Naive thymus-derived CD8-positive, alpha-beta T cell (primary cell): ENCODE measurements around the gene SLC39A11. TPM values are rescaled to one million over a fixed set of nuclear protein-coding genes. Genes with fewer than 3 reads are reported as not detected.
"Not testable (repeated sequence)": the region's sequence is repeated elsewhere in the genome, so short reads cannot be mapped to it uniquely, and the experiment has no call there.

Experiments used
- ATAC-seq, 2 donors: fragments of 150-1000 bp; cut with Tn5 transposase in 1 of 2; sonication (Bioruptor Pico), chemical (Tn5 transposase) in 1 of 2; 1 replicate in 1 of 2; 2 replicates in 1 of 2; pipeline ENCODE4 v1.10.0; 2021; ENCODE audit warnings: mild to moderate bottlenecking in 2 of 2, moderate library complexity in 2 of 2
- POLR2A ChIA-PET: fragments of 350-600 bp; sonication (Branson Sonifier 250); formaldehyde crosslinking; loops from one replicate; lab custom pipeline; 2021; ENCODE audit warnings: antibody characterized with exemption; lab: Charles Lee
- DNase-seq, 10 donors: peaks; one replicate each; pipeline versions ENCODE4 v3.0.0 to v3.0.0-alpha.2; 2020 to 2022
- H3K27ac Mint-ChIP-seq, 10 donors: one replicate each; pipeline ENCODE4 v1.8.0; 2020 to 2022; ENCODE audit warnings: mild to moderate bottlenecking in 10 of 10, mixed read lengths in 10 of 10, moderate library complexity in 4 of 10, inconsistent platforms in 1 of 10
- H3K27me3 Mint-ChIP-seq, 5 donors: one replicate each; pipeline ENCODE4 v1.8.0; 2021 to 2022; ENCODE audit warnings: mixed read lengths in 5 of 5
- H3K36me3 Mint-ChIP-seq, 3 donors: one replicate each; pipeline ENCODE4 v1.8.0; 2020 to 2022; ENCODE audit warnings: mixed read lengths in 3 of 3, mild to moderate bottlenecking in 2 of 3, inconsistent platforms in 1 of 3
- H3K4me1 Mint-ChIP-seq, 4 donors: one replicate each; pipeline ENCODE4 v1.8.0; 2021 to 2022; ENCODE audit warnings: mixed read lengths in 4 of 4
- H3K4me3 Mint-ChIP-seq, 10 donors: one replicate each; pipeline ENCODE4 v1.8.0; 2020 to 2022; ENCODE audit warnings: mild to moderate bottlenecking in 10 of 10, mixed read lengths in 10 of 10, moderate library complexity in 6 of 10, inconsistent platforms in 1 of 10
- H3K9me3 Mint-ChIP-seq, 9 donors: one replicate each; pipeline ENCODE4 v1.8.0; 2020 to 2022; ENCODE audit warnings: mixed read lengths in 9 of 9, mild to moderate bottlenecking in 3 of 9, inconsistent platforms in 1 of 9, moderate library complexity in 1 of 9
- polyA plus RNA-seq, 3 donors: library from polyadenylated mRNA; unstranded; fragments of 300-500 nt; fragmentation: Illumina TruSeq; gene quantifications; one replicate each; pipeline ENCODE4 v1.2.3, GENCODE V29; 2021
- total RNA-seq, 8 experiments: library from RNA in 2 of 8; stranded (reverse) in 2 of 8; gene quantifications; one replicate each; pipeline ENCODE4 v1.2.3 and lab custom pipeline; 2021 to 2026

SLC39A11 gene
- total and polyA plus RNA-seq, 5 experiments from 2014 or later = 6.2 to 14.4 (median 10.3) TPM

GRCh38 chr17:72778169-72779151, 314.0 kb downstream of the SLC39A11 start:
- Mint-ChIP-seq H3K9me3 (peaks cover 0 to 3% (median 0%) of the 10 kb centered on the region in 9 donors), H3K27me3 (no peaks in the 10 kb centered on the region), H3K4me3 (no peak overlapping the region), H3K4me1 (no peaks in the 10 kb centered on the region), H3K36me3 (peaks cover 0 to 24% (median 14%) of the 10 kb centered on the region in 3 donors), H3K27ac (no peak overlapping the region)
- no peak for DNase-seq
- POLR2A ChIA-PET = no interaction called here
- ATAC-seq = no peak

DNA sequence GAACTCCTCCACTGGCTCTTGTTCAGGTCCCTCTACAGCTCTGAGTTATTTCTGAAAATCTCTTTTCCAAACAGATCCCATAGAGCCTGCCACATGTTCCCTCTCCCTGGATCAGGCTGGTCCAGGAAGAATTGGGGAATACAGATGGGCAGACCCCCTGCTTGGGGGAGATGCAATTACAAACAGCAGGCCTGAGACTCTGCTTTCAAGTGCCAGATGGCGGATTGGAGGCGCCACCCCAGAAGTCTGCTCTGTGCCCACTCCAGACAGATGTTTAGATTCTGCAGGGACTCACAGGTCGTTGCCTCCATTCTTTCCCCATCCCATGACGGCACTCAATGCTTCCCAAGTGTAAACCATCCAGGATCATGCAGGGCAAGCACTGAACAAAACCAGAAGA, 316.6 kb downstream of the SLC39A11 start:
- Mint-ChIP-seq H3K27ac (no peak overlapping the region), H3K4me1 (peaks cover 0 to 1% (median 0%) of the 10 kb centered on the region in 4 donors), H3K9me3 (peaks cover 0 to 8% (median 0%) of the 10 kb centered on the region in 9 donors), H3K4me3 (no peak overlapping the region), H3K36me3 (peaks cover 12 to 32% (median 20%) of the 10 kb centered on the region in 3 donors), H3K27me3 (no peaks in the 10 kb centered on the region)
- ATAC-seq (no peak), DNase-seq (no peak)
- POLR2A ChIA-PET = no interaction called here

DNA sequence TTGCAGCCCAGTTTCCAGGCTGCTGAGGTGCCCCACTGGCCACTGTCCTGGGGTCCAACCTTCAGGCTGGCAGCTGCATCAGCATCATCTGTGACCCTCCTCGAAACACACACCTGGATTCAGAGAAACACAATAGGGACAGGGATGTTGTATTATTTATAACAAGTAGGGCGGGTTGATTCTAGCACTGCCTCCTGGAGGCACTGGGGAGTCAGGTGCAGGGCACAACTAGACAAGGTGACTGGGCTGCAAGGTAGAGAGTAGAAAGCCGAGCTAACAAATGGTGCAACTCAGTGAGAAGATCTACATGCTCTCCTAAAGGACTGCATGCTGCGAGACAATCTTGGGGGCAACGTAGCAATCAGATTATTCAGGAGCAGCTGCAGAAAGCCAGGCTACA, 317.3 kb downstream of the SLC39A11 start:
- no peak overlapping the region for H3K27ac Mint-ChIP-seq
- H3K4me1 Mint-ChIP-seq = peaks cover 0 to 1% (median 0%) of the 10 kb centered on the region in 4 donors
- peaks cover 0 to 8% (median under 1%) of the 10 kb centered on the region in 9 donors for H3K9me3 Mint-ChIP-seq
- peaks cover 17 to 36% (median 20%) of the 10 kb centered on the region in 3 donors for H3K36me3 Mint-ChIP-seq
- H3K4me3 Mint-ChIP-seq = no peak overlapping the region
- H3K27me3 Mint-ChIP-seq = no peaks in the 10 kb centered on the region
- DNase-seq = no peak
- POLR2A ChIA-PET = no interaction called here
- no peak for ATAC-seq

DNA sequence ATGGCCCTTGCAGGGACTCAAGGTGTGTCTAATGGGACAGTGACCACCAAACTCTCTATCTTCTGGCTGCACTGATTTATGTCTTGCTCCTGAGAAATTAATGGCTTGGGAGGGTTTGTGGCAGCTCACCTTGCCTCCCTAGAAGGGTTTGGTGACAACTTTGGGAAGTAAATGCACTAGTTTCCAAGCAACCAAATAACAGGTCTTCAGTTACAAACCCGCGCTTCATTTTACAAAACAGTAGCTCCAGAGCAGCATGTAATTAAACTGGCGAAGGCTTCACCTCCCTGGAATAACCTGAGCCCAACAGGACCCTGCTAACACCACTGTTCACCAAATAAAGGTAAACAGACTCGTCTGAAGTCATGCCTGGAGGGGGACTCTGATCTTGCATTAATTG, 318.3 kb downstream of the SLC39A11 start:
- Mint-ChIP-seq H3K4me1 (peaks cover 0 to 1% (median 0%) of the 10 kb centered on the region in 4 donors), H3K27ac (no peak overlapping the region)
- POLR2A ChIA-PET = no interaction called here

DNA sequence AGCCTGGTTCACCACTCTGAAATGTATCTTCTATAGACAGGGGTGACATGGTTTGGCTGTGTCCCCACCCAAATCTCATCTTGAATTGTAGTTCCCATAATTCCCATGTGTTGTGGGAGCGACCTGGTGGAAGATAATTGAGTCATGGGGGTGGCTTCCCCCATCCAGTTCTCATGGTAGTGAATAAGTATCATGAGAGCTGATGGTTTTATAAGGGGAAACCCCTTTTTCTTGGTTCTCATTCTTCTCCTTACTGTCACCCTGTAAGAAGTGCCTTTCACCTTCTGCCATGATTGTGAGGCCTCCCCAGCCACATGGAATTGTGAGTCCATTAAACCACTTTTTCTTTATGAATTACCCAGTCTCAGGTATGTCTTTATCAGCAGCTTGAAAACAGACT, 319.3 kb downstream of the SLC39A11 start:
- H3K36me3 Mint-ChIP-seq = peaks cover 21 to 33% (median 23%) of the 10 kb centered on the region in 3 donors

More for the DNA sequence above, 318.3 kb downstream of the SLC39A11 start:
- no peak for DNase-seq
- peaks cover 20 to 39% (median 21%) of the 10 kb centered on the region in 3 donors for H3K36me3 Mint-ChIP-seq
- H3K9me3 Mint-ChIP-seq = peaks cover 0 to 9% (median 2%) of the 10 kb centered on the region in 9 donors
- no peak overlapping the region for H3K4me3 Mint-ChIP-seq
- no peaks in the 10 kb centered on the region for H3K27me3 Mint-ChIP-seq
- no peak for ATAC-seq

DNA sequence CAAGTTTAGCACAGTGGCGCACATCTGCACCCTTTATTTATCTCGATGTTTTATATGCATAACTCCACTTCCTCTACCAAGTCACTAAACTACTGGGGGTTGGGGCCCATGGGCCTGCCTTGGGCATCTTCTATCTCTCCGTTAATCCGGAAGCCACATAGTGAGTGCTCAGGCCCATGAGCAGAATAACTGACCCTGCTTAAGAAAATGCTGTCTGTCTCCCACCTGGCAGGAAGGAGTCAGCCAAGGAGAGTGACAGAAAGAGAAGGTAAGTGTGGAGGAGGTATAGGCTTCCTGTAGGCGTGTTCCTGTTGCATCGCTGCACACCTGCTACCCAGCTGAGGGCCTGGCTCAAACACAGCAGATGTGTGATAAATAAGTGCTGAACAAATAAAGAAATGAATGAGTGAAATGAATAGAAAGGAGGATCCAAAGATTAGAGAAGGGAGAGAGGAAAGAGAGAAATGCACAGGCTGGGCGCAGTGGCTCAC, 320.1 kb downstream of the SLC39A11 start:
- no peak for ATAC-seq
- no peak for DNase-seq
- Mint-ChIP-seq H3K27me3 (no peaks in the 10 kb centered on the region), H3K27ac (no peak overlapping the region), H3K4me1 (peaks cover 0 to 3% (median 0%) of the 10 kb centered on the region in 4 donors), H3K4me3 (no peak overlapping the region), H3K9me3 (peaks cover 0 to 9% (median 2%) of the 10 kb centered on the region in 9 donors), H3K36me3 (peaks cover 21 to 31% (median 21%) of the 10 kb centered on the region in 3 donors)
- POLR2A ChIA-PET = no interaction called here

More for the DNA sequence above, 319.3 kb downstream of the SLC39A11 start:
- H3K27me3 Mint-ChIP-seq, H3K27ac Mint-ChIP-seq, POLR2A ChIA-PET, H3K4me3 Mint-ChIP-seq, H3K9me3 Mint-ChIP-seq, ATAC-seq, H3K4me1 Mint-ChIP-seq, DNase-seq: not testable (repeated sequence)

GRCh38 chr17:72771734-72772133, 320.8 kb downstream of the SLC39A11 start:
- H3K36me3 Mint-ChIP-seq = peaks cover 21 to 31% (median 21%) of the 10 kb centered on the region in 3 donors
- no peak for DNase-seq
- H3K27ac Mint-ChIP-seq = no peak overlapping the region
- POLR2A ChIA-PET = no interaction called here
- no peak for ATAC-seq
- peaks cover 0 to 6% (median 0%) of the 10 kb centered on the region in 4 donors for H3K4me1 Mint-ChIP-seq
- H3K27me3 Mint-ChIP-seq = no peaks in the 10 kb centered on the region
- H3K4me3 Mint-ChIP-seq = no peak overlapping the region
- H3K9me3 Mint-ChIP-seq = peaks cover 0 to 9% (median 2%) of the 10 kb centered on the region in 9 donors

DNA sequence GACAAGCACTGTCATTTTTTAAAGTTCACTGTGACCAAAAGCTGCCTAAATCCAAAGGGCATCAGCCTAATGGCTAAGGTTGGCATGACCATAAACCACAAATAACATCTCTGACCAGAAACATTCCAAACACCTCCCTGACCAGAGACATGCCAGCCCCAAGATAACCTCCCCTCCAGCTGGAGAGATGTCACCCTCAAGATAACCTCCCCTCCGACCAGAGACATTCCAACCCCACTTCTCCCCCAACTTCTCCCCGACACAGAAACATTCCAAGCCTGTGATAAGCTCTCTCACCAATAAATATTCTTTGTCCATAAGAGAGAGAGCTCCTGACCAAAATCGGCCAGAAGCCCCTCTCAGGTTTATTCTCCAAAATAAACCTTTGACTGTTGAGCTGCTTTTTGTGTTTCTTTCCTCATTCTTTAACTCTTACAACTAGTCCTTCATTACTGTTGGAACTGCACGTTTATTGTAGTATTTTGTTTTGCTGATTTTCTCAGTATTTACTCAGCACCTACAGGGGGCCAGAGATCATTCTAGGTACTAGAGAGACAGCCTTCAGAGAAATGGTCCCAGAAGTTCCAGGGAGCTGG, 325.6 kb downstream of the SLC39A11 start:
- H3K27me3 Mint-ChIP-seq = no peaks in the 10 kb centered on the region
- POLR2A ChIA-PET = no interaction called here
- DNase-seq (no peak), ATAC-seq (no peak)
- H3K4me3 Mint-ChIP-seq = no peak overlapping the region
- H3K36me3 Mint-ChIP-seq = peaks cover 6 to 15% (median 13%) of the 10 kb centered on the region in 3 donors
- peak overlapping the region in 1 of 10 donors; percentile 58 for H3K27ac Mint-ChIP-seq
- peaks cover 0 to 7% (median 0%) of the 10 kb centered on the region in 4 donors for H3K4me1 Mint-ChIP-seq
- H3K9me3 Mint-ChIP-seq = peaks cover 0 to 9% (median under 1%) of the 10 kb centered on the region in 9 donors

DNA sequence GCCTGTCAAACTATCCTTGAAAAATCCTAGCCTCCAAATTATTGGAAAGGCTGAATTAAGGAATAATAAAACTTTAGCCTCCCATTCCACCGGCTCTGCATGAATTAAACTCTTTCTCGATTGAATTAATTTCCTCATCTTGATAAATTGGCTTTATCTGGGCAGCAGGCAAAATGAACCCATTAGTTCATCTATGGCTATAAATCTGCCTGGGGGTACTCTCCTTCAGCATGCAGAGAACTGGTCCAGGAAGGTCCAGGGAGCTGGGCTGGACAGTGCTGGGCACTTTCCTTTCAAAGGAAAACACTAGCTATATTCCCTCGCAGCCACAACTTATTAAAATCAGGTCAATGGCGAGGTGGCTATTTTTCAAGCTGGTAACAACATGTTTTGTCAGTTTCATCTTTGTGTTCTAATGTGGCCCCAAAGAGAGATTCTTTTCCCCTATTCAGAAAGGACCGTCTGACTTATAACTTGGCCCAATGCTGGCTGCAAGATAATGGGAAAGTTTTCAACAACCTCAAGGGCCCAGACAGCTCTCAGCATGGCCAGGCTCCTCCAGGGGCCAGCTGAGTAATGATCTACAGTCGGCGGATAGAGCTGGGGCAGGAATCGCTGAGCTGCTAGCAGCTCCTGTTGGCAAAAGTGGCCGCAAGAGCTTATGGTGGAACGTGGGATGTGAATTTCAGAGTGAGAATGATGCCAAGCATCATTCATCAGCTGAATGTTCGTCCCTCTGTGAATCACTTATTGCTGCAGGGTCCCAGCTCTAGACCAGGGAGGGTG, 326.9 kb downstream of the SLC39A11 start:
- ATAC-seq (no peak), DNase-seq (no peak)
- Mint-ChIP-seq H3K9me3 (peaks cover 0 to 6% (median 0%) of the 10 kb centered on the region in 9 donors), H3K4me3 (no peak overlapping the region), H3K27ac (peak overlapping the region in 1 of 10 donors; percentile 17), H3K4me1 (peaks cover 0 to 6% (median 0%) of the 10 kb centered on the region in 4 donors), H3K27me3 (no peaks in the 10 kb centered on the region), H3K36me3 (peaks cover 3 to 8% (median 6%) of the 10 kb centered on the region in 3 donors)
- POLR2A ChIA-PET = no interaction called here

- H3K27me3 Mint-ChIP-seq = no peaks in the 10 kb centered on the region
- POLR2A ChIA-PET = no interaction called here
- peaks cover 0 to 6% (median 0%) of the 10 kb centered on the region in 4 donors for H3K4me1 Mint-ChIP-seq
- no peak overlapping the region for H3K27ac Mint-ChIP-seq
- H3K4me3 Mint-ChIP-seq = no peak overlapping the region
- ATAC-seq = no peak
- H3K9me3 Mint-ChIP-seq = no peaks in the 10 kb centered on the region
- peaks cover 0 to 3% (median 0%) of the 10 kb centered on the region in 3 donors for H3K36me3 Mint-ChIP-seq
- no peak for DNase-seq
Measured at GRCh38 chr17:72764632-72765041, 327.9 kb downstream of the SLC39A11 start.

DNA sequence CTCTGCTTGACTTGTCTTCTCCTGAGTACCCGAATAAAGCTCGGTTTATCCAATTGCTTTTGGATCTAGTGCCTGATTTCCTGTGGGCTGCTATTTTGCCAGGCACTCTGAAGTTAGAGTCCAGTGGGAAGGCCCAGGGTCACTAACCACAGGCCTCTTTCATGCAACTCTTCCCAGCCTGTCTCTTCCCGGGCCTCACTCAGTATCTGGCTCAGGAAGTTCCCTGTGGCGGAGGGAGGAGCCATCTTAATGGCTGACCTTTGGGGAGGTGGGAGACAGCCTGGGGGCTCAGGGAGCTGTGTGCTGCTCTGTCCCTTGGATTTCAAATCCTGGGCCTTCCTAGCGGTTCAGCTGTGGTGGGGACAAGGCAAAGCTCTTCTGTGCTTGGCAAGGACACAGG, 328.5 kb downstream of the SLC39A11 start:
- no peaks in the 10 kb centered on the region for H3K9me3 Mint-ChIP-seq
- ATAC-seq (no peak), DNase-seq (no peak)
- peaks cover 0 to under 1% (median 0%) of the 10 kb centered on the region in 3 donors for H3K36me3 Mint-ChIP-seq
- no peak overlapping the region for H3K27ac Mint-ChIP-seq
- H3K27me3 Mint-ChIP-seq = no peaks in the 10 kb centered on the region
- H3K4me3 Mint-ChIP-seq = no peak overlapping the region
- H3K4me1 Mint-ChIP-seq = peaks cover 0 to 5% (median 0%) of the 10 kb centered on the region in 4 donors
- POLR2A ChIA-PET = no interaction called here
